Breast epithelium (tissue), 4 donors: ENCODE measurements around the gene CYP2B6. TPM values are rescaled to one million over a fixed set of nuclear protein-coding genes. Genes with fewer than 3 reads are reported as not detected.

Experiments
- DNase-seq, 2 donors: peaks; one replicate each; pipeline ENCODE4 v3.0.0-alpha.2; 2019; ENCODE audit warnings: low spot score in 2 of 2
- H3K27ac ChIP-seq, 2 donors: fragments of 200-600 bp; sonication (generic) in 1 of 2; one replicate each; pipeline ENCODE4 v1.5.1; 2016 to 2019; ENCODE audit warnings: mild to moderate bottlenecking in 1 of 2
- H3K27me3 ChIP-seq, 2 donors: fragments of 200-600 bp; sonication (generic) in 1 of 2; one replicate each; pipeline versions ENCODE4 v1.5.1 to v1.6.0; 2017 to 2019; ENCODE audit warnings: control low read depth in 1 of 2, mild to moderate bottlenecking in 1 of 2
- H3K36me3 ChIP-seq: fragments of 200-600 bp; one replicate; pipeline ENCODE4 v1.5.1; 2019
- H3K4me1 ChIP-seq, 2 donors: fragments of 200-600 bp; sonication (generic); one replicate each; pipeline ENCODE4 v1.5.1; 2016 to 2019; ENCODE audit warnings: control low read depth in 1 of 2
- H3K4me3 ChIP-seq, 3 donors: fragments of 200-600 bp; sonication (generic); 1 replicate in 2 of 3; 2 replicates in 1 of 3; pipeline ENCODE4 v1.5.1; 2016 to 2019; ENCODE audit warnings: mild to moderate bottlenecking in 3 of 3, moderate library complexity in 2 of 3
- H3K9me3 ChIP-seq, 2 donors: fragments of 200-600 bp; sonication (generic) in 1 of 2; one replicate each; pipeline ENCODE4 v1.5.1; 2016 to 2019; ENCODE audit warnings: control low read depth in 1 of 2
- CTCF ChIP-seq, 3 donors: fragments of 450-650 bp; IDR thresholded peaks; one replicate each; pipeline ENCODE4 v1.5.1; 2016 to 2017; ENCODE audit warnings: antibody characterized with exemption in 3 of 3, mild to moderate bottlenecking in 3 of 3, moderate library complexity in 3 of 3
- POLR2A ChIP-seq: fragments of 450-650 bp; IDR thresholded peaks from one replicate; pipeline ENCODE4 v1.6.1; 2016; ENCODE audit warnings: antibody characterized with exemption, mild to moderate bottlenecking, moderate library complexity
- POLR2AphosphoS5 ChIP-seq, 3 donors: sonication (generic); formaldehyde crosslinking; IDR thresholded peaks; one replicate each; pipeline ENCODE4 v1.6.1; 2017; ENCODE audit warnings: antibody characterized with exemption in 3 of 3
- intact Hi-C: fragments of 100-400 bp; cut with DNase I; formaldehyde crosslinking; loops from one replicate; pipeline ENCODE4 v1.15.1; 2023; ENCODE audit warnings: low total_unique reads
- total RNA-seq, 3 donors: library from RNA; depleted of rRNA; stranded (reverse); fragments of >200 nt; gene quantifications; one replicate each; pipeline ENCODE4 v1.1.0, GENCODE V29; 2016

The CYP2B6 gene
- total RNA-seq = not detected

GRCh38 chr19:40990972-40991381, at the start of gene CYP2B6:
CYP2B6 (plus strand) TSS chr19:40991282; CDS start chr19:40991306, 24 bp downstream.
- peaks cover 0 to 4% of the 10 kb centered on the region in 2 donors for H3K27me3 ChIP-seq
- H3K4me1 ChIP-seq = no peaks in the 10 kb centered on the region
- intact Hi-C loops = no loop called here
- no peak within 1 kb of the TSS for H3K4me3 ChIP-seq
- H3K36me3 ChIP-seq = no peaks in the 10 kb centered on the region
- H3K9me3 ChIP-seq = no peaks in the 10 kb centered on the region
- no peak within 1 kb of the TSS for H3K27ac ChIP-seq
- DNase-seq = no peak
- TF ChIP-seq POLR2A = no peak
- no peak for TF ChIP-seq POLR2AphosphoS5 (IDR thresholded peaks at IDR 0.05)
- no peak for TF ChIP-seq CTCF (IDR thresholded peaks at IDR 0.05)

GRCh38 chr19:40941481-40942219, 49.4 kb upstream of the CYP2B6 start:
- Histone ChIP-seq H3K9me3 (no peaks in the 10 kb centered on the region), H3K4me3 (no peak overlapping the region), H3K4me1 (no peaks in the 10 kb centered on the region), H3K27ac (no peak overlapping the region), H3K27me3 (no peaks in the 10 kb centered on the region), H3K36me3 (no peaks in the 10 kb centered on the region)
- DNase-seq = no peak
- intact Hi-C loops = no loop called here
- no peak for TF ChIP-seq POLR2A
- no peak for TF ChIP-seq CTCF (IDR thresholded peaks at IDR 0.05)
- no peak for TF ChIP-seq POLR2AphosphoS5 (IDR thresholded peaks at IDR 0.05)

- Histone ChIP-seq H3K9me3 (no peaks in the 10 kb centered on the region), H3K27me3 (no peaks in the 10 kb centered on the region), H3K27ac (no peak overlapping the region), H3K36me3 (no peaks in the 10 kb centered on the region), H3K4me1 (no peaks in the 10 kb centered on the region), H3K4me3 (no peak overlapping the region)
- intact Hi-C loops = no loop called here
- TF ChIP-seq POLR2AphosphoS5 (IDR thresholded peaks at IDR 0.05) (no peak), POLR2A (no peak), CTCF (IDR thresholded peaks at IDR 0.05) (no peak)
- DNase-seq = no peak
These were observed 45.4 kb upstream of the CYP2B6 start for GRCh38 chr19:40945645-40946044.

GRCh38 chr19:40947114-40947513, 44.0 kb upstream of the CYP2B6 start:
- no peaks in the 10 kb centered on the region for H3K9me3 ChIP-seq
- no peaks in the 10 kb centered on the region for H3K36me3 ChIP-seq
- no peak for DNase-seq
- intact Hi-C loops = no loop called here
- H3K27ac ChIP-seq = no peak overlapping the region
- H3K4me3 ChIP-seq = no peak overlapping the region
- H3K27me3 ChIP-seq = no peaks in the 10 kb centered on the region
- TF ChIP-seq POLR2AphosphoS5 (IDR thresholded peaks at IDR 0.05) = no peak
- TF ChIP-seq CTCF (IDR thresholded peaks at IDR 0.05) = no peak
- no peak for TF ChIP-seq POLR2A
- H3K4me1 ChIP-seq = no peaks in the 10 kb centered on the region

- no peaks in the 10 kb centered on the region for H3K9me3 ChIP-seq
- no peak overlapping the region for H3K27ac ChIP-seq
- H3K4me3 ChIP-seq = no peak overlapping the region
- no peak for DNase-seq
- TF ChIP-seq CTCF (IDR thresholded peaks at IDR 0.05) (no peak), POLR2A (no peak), POLR2AphosphoS5 (IDR thresholded peaks at IDR 0.05) (no peak)
- no peaks in the 10 kb centered on the region for H3K27me3 ChIP-seq
- H3K4me1 ChIP-seq = no peaks in the 10 kb centered on the region
- intact Hi-C loops = no loop called here
- H3K36me3 ChIP-seq = no peaks in the 10 kb centered on the region
These were observed 43.5 kb upstream of the CYP2B6 start for GRCh38 chr19:40947573-40947972.
